Measurements from ENCODE around the gene ACTR3. TPM values are rescaled to one million over a fixed set of nuclear protein-coding genes. Genes with fewer than 3 reads are reported as not detected.

Gene ACTR3
- total RNA-seq, 1 donor from 2014 or later, result 105 TPM

- H3K4me3 ChIP-seq, result no peak overlapping the region
- no peaks in the 10 kb centered on the region for H3K27me3 ChIP-seq
- H3K9me3 ChIP-seq, result no peaks in the 10 kb centered on the region
- intact Hi-C loops (cut with DNase I), result no loop called here
- no peak for DNase-seq (ENCODE audit: extremely low spot score in 2 of 2)
- no peak for TF ChIP-seq POLR2AphosphoS5 (IDR thresholded peaks at IDR 0.05; ENCODE audit: insufficient read depth in 1 of 2, low read depth in 1 of 2)
- no peak for TF ChIP-seq POLR2A (IDR thresholded peaks at IDR 0.05)
- TF ChIP-seq, protein P1, sequence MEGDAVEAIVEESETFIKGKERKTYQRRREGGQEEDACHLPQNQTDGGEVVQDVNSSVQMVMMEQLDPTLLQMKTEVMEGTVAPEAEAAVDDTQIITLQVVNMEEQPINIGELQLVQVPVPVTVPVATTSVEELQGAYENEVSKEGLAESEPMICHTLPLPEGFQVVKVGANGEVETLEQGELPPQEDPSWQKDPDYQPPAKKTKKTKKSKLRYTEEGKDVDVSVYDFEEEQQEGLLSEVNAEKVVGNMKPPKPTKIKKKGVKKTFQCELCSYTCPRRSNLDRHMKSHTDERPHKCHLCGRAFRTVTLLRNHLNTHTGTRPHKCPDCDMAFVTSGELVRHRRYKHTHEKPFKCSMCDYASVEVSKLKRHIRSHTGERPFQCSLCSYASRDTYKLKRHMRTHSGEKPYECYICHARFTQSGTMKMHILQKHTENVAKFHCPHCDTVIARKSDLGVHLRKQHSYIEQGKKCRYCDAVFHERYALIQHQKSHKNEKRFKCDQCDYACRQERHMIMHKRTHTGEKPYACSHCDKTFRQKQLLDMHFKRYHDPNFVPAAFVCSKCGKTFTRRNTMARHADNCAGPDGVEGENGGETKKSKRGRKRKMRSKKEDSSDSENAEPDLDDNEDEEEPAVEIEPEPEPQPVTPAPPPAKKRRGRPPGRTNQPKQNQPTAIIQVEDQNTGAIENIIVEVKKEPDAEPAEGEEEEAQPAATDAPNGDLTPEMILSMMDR (IDR thresholded peaks at IDR 0.05), result no peak
- peaks cover 0 to 33% of the 10 kb centered on the region in 2 donors for H3K36me3 ChIP-seq
- H3K4me1 ChIP-seq, result no peaks in the 10 kb centered on the region
- no peak overlapping the region for H3K27ac ChIP-seq
These were observed 32.9 kb downstream of the ACTR3 start for GRCh38 chr2:113922784-113923183.

GRCh38 chr2:113925884-113926283 lies 36.0 kb downstream of the ACTR3 start:
- Histone ChIP-seq H3K36me3 (peaks cover 0 to 28% of the 10 kb centered on the region in 2 donors), H3K27me3 (no peaks in the 10 kb centered on the region), H3K4me3 (no peak overlapping the region), H3K27ac (no peak overlapping the region), H3K4me1 (no peaks in the 10 kb centered on the region), H3K9me3 (no peaks in the 10 kb centered on the region)
- DNase-seq (ENCODE audit: extremely low spot score in 2 of 2), result no peak
- TF ChIP-seq, protein P1 (IDR thresholded peaks at IDR 0.05), result no peak
- TF ChIP-seq POLR2A (IDR thresholded peaks at IDR 0.05) (no peak), POLR2AphosphoS5 (IDR thresholded peaks at IDR 0.05; ENCODE audit: insufficient read depth in 1 of 2, low read depth in 1 of 2) (no peak)
- intact Hi-C loops (cut with DNase I), result no loop called here

DNA sequence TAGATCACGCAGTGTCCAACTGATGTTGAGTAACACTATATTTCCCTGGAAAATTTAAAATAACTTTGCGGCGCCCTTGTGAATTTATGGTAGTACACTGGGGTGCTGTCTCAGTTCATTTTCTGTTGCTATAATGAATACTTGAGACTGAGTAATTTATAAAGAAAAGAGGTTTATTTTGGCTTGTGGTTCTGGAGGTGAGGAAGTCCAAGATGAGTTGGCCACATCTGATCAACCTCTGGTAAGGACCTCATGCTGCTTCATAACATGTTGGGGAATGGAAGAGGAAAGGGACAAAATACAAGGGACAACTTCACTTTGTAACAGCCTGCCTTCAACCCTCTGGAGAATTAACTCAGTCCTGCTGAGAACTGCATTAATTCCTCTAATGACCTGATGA lies 36.4 kb downstream of the ACTR3 start:
- no peaks in the 10 kb centered on the region for H3K4me1 ChIP-seq
- intact Hi-C loops (cut with DNase I), result no loop called here
- no peak overlapping the region for H3K27ac ChIP-seq
- no peak for DNase-seq (ENCODE audit: extremely low spot score in 2 of 2)
- H3K36me3 ChIP-seq, result peaks cover 0 to 28% of the 10 kb centered on the region in 2 donors
- TF ChIP-seq POLR2A (IDR thresholded peaks at IDR 0.05) (no peak), POLR2AphosphoS5 (IDR thresholded peaks at IDR 0.05; ENCODE audit: insufficient read depth in 1 of 2, low read depth in 1 of 2) (no peak)
- TF ChIP-seq, protein P1 (IDR thresholded peaks at IDR 0.05), result no peak
- no peaks in the 10 kb centered on the region for H3K27me3 ChIP-seq
- H3K4me3 ChIP-seq, result no peak overlapping the region
- no peaks in the 10 kb centered on the region for H3K9me3 ChIP-seq

DNA sequence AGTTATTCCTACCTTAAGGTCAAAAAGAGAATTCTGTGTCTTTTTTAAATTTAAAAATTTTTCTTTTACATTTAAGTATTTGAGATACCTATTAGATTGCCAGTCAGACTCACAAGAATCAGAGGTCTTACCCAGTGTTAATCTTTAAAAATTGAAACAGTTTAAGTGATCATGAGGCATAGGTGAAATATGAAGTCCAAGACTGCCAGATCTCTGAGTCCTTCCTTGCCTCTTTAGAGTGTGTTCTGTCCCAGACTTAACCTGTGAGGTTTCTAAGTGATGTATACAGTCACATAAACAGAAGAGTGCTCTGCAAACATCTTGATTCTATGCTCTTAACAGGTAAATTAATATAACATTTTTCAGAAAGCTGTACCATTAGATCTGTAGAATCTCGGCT lies 40.6 kb downstream of the ACTR3 start:
- Histone ChIP-seq H3K9me3 (no peaks in the 10 kb centered on the region), H3K4me3 (no peak overlapping the region), H3K36me3 (peaks cover 0 to 40% of the 10 kb centered on the region in 2 donors), H3K27me3 (no peaks in the 10 kb centered on the region), H3K4me1 (no peaks in the 10 kb centered on the region), H3K27ac (no peak overlapping the region)
- intact Hi-C loops (cut with DNase I), result no loop called here
- no peak for TF ChIP-seq POLR2A (IDR thresholded peaks at IDR 0.05)
- no peak for TF ChIP-seq POLR2AphosphoS5 (IDR thresholded peaks at IDR 0.05; ENCODE audit: insufficient read depth in 1 of 2, low read depth in 1 of 2)
- TF ChIP-seq, protein P1 (IDR thresholded peaks at IDR 0.05), result no peak
- no peak for DNase-seq (ENCODE audit: extremely low spot score in 2 of 2)

DNA sequence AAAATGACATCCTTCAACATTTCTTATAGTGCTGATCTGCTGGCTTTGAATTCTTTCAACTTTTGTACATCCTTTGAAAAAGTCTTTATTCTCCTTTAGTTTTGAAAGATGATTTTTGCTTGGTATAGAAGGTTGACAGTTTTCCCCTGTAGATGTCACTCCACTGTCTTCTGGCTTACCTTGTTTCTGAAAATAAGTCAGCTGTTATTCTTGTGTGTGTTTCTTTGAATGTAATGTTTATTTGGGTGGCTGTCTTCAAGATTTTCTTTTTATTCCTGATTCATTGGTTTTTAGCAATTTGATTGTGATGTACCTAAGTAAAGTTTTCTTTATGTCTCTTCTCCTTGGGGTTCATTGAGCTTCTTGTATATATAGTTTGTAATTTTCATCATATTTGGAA lies 47.6 kb downstream of the ACTR3 start:
- Histone ChIP-seq H3K9me3 (no peaks in the 10 kb centered on the region), H3K27me3 (no peaks in the 10 kb centered on the region), H3K36me3 (peaks cover 0 to 61% of the 10 kb centered on the region in 2 donors), H3K27ac (no peak overlapping the region), H3K4me1 (no peaks in the 10 kb centered on the region), H3K4me3 (no peak overlapping the region)
- intact Hi-C loops (cut with DNase I), result no loop called here
- TF ChIP-seq POLR2AphosphoS5 (IDR thresholded peaks at IDR 0.05; ENCODE audit: insufficient read depth in 1 of 2, low read depth in 1 of 2), result no peak
- TF ChIP-seq POLR2A (IDR thresholded peaks at IDR 0.05), result no peak
- TF ChIP-seq, protein P1 (IDR thresholded peaks at IDR 0.05), result no peak
- DNase-seq (ENCODE audit: extremely low spot score in 2 of 2), result no peak

Measured in vagina (tissue), 2 donors.